IPS-18a (cell line): ENCODE results near the gene NUDT8.

ENCODE experiments used
- H3K27ac ChIP-seq: one replicate; pipeline ENCODE4 v1.5.1; 2013; ENCODE audit warnings: low read length
- H3K27me3 ChIP-seq: one replicate; pipeline ENCODE4 v1.6.1; 2013; ENCODE audit warnings: mild to moderate bottlenecking, low read length; ENCODE audit not compliant: control insufficient read depth, insufficient read depth
- H3K36me3 ChIP-seq: one replicate; pipeline ENCODE4 v1.6.1; 2013; ENCODE audit warnings: low read depth, low read length; ENCODE audit not compliant: control insufficient read depth
- H3K4me1 ChIP-seq: one replicate; pipeline ENCODE4 v1.6.1; 2013; ENCODE audit warnings: low read depth, low read length; ENCODE audit not compliant: control insufficient read depth
- H3K4me3 ChIP-seq: one replicate; pipeline ENCODE4 v1.5.1; 2013; ENCODE audit warnings: low read length
- H3K9ac ChIP-seq: one replicate; pipeline ENCODE4 v1.6.1; 2013; ENCODE audit warnings: mild to moderate bottlenecking, low read length, moderate library complexity
- H3K9me3 ChIP-seq: one replicate; pipeline ENCODE4 v1.6.1; 2013; ENCODE audit warnings: low read depth, low read length; ENCODE audit not compliant: control insufficient read depth

Gene NUDT8

DNA sequence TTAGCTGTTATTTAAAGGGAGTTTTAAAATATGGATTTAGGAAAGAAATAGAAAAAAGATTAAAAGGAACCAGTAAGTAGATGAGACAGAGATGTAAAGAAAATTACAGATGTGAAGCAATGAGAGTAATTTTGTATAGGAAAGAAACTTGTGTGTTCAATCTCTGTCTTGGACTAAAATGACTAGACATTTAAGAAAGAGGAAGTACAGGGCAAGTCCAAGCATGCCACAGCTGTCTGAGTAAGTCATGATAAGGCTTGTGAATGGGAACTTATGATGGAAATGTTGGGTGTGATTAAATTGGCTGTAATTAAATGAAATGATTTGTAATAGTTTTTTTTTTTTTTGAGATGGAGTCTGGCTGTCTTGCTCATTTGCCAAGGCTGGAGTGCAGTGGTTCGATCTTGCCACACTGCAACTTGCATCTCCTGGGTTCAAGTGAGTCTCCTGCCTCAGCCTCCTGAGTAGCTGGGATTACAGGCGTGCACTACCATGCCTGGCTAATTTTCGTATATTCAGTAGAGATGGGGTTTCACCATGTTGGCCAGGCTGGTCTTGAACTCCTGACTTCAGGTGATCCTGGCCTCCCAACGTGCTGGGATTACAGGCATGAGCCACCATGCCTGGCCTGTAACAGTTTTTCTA lies 26.7 kb upstream of the NUDT8 start:
- Histone ChIP-seq H3K36me3 (no peaks in the 10 kb centered on the region), H3K4me3 (no peak overlapping the region), H3K27ac (no peak overlapping the region), H3K27me3 (no peaks in the 10 kb centered on the region), H3K9ac (no peak overlapping the region), H3K9me3 (peaks cover 16% of the 10 kb centered on the region), H3K4me1 (no peaks in the 10 kb centered on the region)

DNA sequence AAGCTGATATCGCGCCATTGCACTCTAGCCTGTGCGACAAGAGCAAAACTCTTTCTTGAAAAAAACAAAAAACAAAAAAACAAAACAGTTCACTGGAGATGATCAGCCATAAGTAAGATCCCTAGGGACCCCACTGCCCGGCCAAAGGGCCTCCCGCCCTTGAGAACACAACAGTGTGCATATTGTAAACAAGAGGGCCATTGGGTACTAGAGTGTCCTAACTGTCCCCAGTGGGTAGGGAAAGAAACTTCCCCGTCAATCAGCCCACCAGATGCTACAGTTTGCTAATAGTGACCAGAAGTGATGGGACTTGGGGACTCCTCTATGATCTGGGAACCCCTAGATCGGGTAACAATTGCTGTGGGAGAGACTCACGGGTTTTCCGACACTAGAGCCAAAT lies 24.5 kb upstream of the NUDT8 start:
- H3K4me1 ChIP-seq = no peaks in the 10 kb centered on the region
- H3K4me3 ChIP-seq = no peak overlapping the region
- peaks cover 16% of the 10 kb centered on the region for H3K9me3 ChIP-seq
- no peak overlapping the region for H3K27ac ChIP-seq
- no peak overlapping the region for H3K9ac ChIP-seq
- no peaks in the 10 kb centered on the region for H3K36me3 ChIP-seq
- no peaks in the 10 kb centered on the region for H3K27me3 ChIP-seq

DNA sequence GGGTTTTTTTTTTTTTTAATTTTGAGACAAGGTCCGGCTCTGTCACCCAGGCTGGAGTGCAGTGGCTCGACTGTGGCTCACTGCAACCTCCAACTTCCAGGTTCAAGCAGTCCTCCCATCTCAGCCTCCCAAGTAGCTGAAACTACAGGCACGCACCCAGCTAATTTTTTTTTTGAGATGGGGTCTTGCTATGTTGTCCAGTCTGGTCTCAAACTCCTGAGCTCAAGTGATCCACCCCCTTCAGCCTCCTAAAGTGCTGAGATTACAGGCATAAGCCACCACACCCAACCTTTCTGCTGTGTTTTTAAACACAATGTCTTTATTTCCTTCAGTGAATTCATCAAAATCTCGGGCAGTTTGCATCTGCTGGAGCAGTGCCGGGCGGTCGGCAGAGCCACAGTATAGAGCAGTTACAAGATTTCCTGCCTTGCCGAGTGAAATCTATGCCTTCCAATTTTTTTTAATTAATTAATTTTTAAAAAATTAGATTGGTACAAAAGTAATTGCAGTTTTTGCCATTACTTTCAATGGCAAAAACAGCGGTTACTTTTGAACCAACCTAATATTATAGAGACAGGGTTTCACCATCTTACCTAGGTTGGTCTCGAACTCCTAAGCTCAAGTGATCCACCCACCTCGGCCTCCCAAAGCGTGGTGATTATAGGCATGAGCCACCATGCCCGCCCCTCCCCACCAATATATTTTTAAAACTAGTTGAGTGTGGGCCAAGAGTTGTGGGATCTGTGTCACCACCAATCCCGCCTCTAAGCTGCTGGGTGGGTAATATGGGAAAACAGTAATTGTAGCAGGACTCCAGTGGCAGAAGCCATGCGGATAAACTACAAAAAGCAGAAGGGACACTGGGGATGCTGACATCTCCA lies 23.5 kb upstream of the NUDT8 start:
- Histone ChIP-seq H3K27ac (no peak overlapping the region), H3K4me1 (no peaks in the 10 kb centered on the region), H3K9ac (no peak overlapping the region), H3K27me3 (no peaks in the 10 kb centered on the region), H3K36me3 (no peaks in the 10 kb centered on the region), H3K9me3 (peaks cover 16% of the 10 kb centered on the region), H3K4me3 (no peak overlapping the region)

DNA sequence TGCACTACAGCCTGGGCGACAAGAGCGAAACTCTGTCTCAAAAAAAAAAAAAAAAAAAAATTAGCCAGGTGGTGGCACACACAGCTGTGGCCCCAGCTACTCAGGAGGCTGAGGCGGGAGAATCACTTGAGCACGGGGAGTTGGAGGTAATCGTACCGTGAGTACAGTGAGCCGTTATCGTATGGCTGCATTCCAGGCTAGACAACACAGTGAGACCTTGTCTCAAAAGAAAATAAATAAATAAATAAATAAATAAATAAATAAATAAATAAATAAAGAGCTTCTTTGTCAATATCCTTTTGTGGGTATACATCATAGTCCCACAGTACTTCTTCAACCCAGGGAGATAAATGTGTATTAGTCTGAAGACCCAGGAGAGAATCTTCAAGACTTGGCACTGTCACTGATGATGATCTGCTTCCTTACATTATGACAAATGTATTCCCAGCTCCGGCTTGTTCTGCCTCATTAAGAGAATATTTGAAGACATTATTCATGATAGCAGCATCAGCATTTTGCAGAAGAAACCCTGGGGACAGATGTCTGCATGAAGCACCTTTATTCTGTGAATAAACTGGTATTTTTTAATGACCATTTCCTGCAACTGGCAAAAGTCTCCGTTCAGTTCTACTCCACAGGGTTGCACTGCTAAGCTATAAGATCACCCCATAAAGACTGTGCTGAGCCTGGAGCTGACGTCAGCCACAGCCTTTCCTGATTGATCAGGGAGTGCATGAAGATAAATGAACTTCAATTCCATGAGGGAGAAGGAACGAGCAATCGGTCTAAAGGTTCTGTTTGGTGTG lies 22.4 kb upstream of the NUDT8 start:
- H3K27ac ChIP-seq = no peak overlapping the region
- no peaks in the 10 kb centered on the region for H3K36me3 ChIP-seq
- peaks cover 12% of the 10 kb centered on the region for H3K9me3 ChIP-seq
- H3K4me1 ChIP-seq = no peaks in the 10 kb centered on the region
- no peaks in the 10 kb centered on the region for H3K27me3 ChIP-seq
- H3K9ac ChIP-seq = no peak overlapping the region
- no peak overlapping the region for H3K4me3 ChIP-seq

DNA sequence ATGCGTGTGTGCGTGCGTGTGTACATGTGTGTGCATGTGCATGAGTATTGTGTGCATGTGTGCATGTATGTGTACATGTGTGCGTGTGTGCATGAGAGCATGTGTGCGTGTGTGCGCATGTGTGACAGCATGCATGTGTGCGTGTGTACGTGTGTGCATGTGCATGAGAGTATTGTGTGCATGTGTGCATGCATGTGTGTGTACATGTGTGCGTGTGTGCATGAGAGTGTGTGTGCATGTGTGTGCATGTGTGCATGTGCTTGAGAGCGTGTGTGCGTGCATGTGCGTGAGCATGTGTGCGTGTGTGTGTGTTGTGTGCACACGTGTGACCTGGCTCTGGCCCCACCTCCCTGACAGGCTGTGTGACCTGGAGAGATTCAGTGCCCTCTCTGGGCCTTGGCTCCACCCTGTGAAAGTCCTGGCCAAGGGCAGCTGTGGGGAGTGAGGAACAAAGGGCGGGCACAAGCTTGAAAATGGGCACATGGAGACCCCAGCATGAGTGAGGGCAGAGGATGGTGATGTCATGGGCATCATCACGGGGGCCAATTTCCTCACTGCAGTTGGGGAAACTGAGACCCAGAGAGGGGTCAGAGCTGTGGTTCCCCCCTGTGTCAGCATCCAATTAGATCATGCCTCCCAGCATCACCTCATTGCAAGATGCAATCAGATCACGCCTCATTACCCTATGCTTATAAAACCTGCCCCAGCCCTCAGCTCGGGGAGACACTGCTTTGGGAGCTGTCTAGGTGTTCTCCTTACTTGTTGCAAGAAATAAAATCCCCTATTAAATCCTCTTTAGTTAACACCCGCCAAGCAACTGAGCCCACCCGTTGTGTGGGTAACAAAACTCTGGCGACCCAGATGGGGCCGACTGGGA lies 20.1 kb upstream of the NUDT8 start:
- no peak overlapping the region for H3K4me3 ChIP-seq
- H3K27ac ChIP-seq = no peak overlapping the region
- H3K9ac ChIP-seq = no peak overlapping the region
- no peaks in the 10 kb centered on the region for H3K4me1 ChIP-seq
- H3K36me3 ChIP-seq = no peaks in the 10 kb centered on the region
- H3K27me3 ChIP-seq = no peaks in the 10 kb centered on the region
- H3K9me3 ChIP-seq = no peaks in the 10 kb centered on the region

DNA sequence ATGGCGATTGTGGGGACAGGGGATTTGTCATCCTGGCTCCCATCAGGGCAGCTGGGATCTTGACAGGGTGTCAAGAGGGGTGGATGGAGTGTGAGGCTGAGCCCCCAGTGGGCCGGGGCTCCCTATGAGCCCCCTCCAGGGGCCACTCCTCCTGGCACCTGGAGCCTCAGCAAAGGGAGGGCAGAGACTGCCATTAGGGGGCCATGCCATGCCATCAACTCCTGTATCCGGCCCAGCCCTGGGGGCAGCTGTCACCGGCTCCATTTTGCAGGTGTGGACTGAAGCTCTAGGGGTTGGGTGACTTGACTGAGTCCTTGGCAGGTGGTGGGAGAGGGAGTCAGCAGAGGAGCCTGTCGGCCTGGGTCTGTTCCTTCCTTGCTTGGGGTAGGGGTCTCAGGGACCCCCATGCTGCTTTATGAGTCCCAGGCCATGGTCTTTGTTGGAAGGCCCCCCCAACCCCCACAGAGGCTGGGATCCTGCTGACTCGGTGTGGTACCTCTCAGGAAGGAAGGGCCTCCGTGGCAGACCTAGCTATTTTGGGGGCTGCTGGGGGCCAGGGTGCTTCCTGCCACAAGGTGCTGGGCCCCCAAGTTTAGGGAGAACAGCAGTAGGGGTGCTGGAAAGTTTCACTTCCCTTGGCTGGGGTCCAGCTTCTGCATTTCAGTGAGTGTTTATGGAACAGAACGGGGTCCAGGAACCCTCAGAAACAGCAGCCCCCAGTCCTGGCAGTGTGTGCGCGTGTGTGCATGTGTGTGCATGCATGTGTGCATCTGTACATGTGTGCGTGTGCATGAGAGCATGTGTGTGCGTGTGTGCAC lies 19.3 kb upstream of the NUDT8 start:
- no peak overlapping the region for H3K4me3 ChIP-seq
- no peaks in the 10 kb centered on the region for H3K27me3 ChIP-seq
- H3K9ac ChIP-seq = no peak overlapping the region
- no peaks in the 10 kb centered on the region for H3K4me1 ChIP-seq
- no peak overlapping the region for H3K27ac ChIP-seq
- H3K36me3 ChIP-seq = no peaks in the 10 kb centered on the region
- H3K9me3 ChIP-seq = no peaks in the 10 kb centered on the region

DNA sequence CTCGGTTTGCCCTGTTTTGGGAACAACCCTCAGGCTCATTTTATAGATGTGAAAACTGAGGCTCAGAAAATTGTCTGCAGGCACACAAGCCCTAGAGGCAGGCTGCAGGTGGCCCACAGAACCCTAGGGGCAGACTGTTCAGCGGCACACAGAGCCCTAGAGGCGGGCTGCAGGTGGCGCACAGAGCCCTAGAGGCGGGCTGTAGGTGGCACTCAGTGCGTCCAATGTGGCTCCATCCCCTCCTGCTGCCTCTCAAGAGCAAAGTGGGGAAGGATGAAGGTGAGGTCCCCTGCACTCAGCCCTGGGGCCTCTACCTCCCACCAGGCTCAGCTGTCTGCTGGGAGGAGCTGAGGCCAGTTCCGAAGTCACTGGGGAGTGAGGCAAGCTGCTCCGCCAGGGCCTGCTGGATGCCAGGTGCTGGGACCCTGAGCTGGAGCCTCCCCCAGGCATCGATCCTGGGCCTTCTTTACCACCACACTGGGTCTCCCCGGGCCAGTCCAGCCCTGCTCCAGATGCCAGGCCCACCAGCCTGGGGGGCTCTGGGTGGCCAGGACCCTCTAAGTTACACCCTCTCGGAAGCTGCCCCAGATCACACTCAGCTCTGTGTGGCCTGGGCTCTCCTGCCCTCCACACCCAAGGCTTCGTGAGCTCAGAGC lies 18.5 kb upstream of the NUDT8 start:
- Histone ChIP-seq H3K27me3 (no peaks in the 10 kb centered on the region), H3K9me3 (no peaks in the 10 kb centered on the region), H3K4me1 (no peaks in the 10 kb centered on the region), H3K27ac (no peak overlapping the region), H3K9ac (no peak overlapping the region), H3K36me3 (no peaks in the 10 kb centered on the region), H3K4me3 (no peak overlapping the region)

DNA sequence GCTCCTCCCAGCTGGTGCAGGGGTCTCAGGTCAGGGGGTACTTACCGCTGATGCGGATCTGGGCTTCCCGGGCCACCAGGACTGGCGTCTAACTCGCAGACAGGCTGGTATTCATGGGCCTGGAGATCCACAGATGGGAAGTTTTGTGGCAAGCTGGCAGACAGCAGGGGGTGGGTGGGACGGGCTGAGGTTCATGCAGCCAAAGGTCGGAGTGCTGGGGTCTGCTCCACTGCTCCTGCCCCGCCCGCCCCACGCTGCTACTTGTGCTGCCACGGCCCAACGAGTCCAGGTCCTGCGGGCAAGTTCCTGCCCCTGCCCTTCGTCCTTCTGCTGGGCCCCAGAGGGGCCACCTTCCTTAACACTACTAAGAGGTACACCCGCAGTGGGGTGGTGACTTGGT lies 17.7 kb upstream of the NUDT8 start:
- H3K9ac ChIP-seq = no peak overlapping the region
- no peaks in the 10 kb centered on the region for H3K4me1 ChIP-seq

DNA sequence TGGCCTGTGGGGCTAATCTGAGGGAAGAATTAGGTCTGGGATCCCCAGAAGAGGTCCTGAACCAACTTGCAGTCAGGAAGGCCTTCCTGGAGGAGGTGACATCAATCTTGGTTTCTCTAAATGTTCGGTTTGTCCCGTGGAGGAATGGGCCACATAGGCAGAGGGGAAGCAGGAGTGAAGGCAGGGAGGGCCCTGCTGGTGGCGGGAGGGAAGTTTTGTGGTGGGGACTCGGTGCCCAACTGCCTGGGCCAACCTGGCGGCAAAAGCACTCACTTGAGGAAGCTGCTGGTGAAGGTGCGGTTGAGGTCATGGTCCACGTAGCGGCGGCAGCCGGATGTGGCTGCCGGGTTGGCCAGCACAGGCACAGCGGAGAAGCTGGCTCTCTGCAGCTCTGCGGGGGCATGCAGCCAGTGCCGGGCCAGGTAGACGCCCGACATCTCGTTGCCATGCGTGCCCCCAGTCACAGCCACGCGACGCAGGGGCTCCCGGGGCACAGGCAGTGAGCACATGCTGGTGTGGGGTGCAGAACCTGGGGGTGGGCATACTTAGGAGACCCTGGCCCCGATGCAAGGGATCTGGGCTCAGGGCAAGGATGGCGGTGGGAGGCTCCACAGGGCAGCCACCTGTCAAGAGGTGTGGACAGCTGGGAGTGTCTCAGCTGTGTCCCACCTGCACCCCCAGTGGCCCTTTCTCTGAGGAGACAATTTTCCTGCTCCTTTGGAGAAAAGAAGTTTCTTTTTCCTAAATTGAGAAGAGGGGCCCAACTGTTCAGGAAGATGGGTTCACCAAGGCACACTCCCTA lies 17.0 kb upstream of the NUDT8 start:
- Histone ChIP-seq H3K27me3 (no peaks in the 10 kb centered on the region), H3K4me1 (no peaks in the 10 kb centered on the region), H3K27ac (no peak overlapping the region), H3K9me3 (no peaks in the 10 kb centered on the region), H3K36me3 (no peaks in the 10 kb centered on the region), H3K9ac (no peak overlapping the region), H3K4me3 (no peak overlapping the region)

More for the DNA sequence above, 17.7 kb upstream of the NUDT8 start:
- no peak overlapping the region for H3K4me3 ChIP-seq
- H3K9me3 ChIP-seq = no peaks in the 10 kb centered on the region
- no peaks in the 10 kb centered on the region for H3K36me3 ChIP-seq
- no peak overlapping the region for H3K27ac ChIP-seq
- H3K27me3 ChIP-seq = no peaks in the 10 kb centered on the region
